ENCODE results near the gene LDB2.

The LDB2 gene

DNA sequence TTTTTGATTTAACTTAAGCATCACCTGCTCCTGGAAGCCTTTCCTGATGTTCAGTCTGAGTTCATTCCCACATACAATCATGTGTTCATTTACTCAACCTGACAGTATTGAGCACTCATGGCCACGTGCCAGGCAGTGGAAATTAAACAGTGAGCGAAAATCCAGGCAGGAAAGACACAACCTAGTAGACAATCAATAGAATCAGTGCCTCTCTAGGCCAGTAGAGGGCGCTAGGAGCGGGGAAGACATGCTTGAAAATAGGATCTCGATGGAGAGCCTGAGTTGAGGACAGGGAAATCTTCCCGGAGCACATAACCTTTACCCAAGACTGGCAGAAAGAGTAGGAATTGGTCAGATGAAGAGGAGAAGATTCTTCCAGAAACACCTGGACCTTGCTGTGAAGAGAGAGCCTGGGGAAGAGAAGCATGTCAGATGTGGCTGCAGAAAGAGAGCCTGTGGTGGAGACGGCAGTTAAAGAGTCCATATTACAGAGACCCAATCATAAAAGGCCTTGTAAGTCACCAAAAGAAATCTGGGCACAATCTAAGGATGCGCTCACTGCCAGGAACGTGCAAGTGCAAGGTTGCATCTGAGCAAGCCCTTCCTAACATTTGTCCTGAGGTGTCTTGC is 103.5 kb downstream of the LDB2 start:
- no peak for DNase-seq

- DNase-seq: no peak
These were observed 107.0 kb downstream of the LDB2 start for GRCh38 chr4:16791460-16791859.

DNA sequence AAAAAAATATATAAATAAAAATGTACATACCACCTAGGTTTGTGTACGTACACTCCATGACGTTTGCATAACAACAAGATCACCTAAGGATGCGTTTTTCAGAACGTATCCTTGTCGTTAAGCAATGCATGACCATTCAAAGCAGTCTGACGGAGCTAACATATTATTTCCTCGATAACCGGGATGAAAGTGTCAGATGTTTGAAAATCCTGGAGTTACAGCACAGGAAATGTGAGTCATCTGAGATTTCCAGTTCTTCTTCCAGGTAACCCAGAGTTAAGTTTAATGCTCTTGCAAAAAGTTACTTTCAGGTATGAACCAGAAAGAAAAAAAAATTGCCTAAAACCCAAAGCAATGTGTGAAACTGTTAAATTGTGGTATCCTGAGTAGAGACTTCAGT is 107.9 kb downstream of the LDB2 start:
- DNase-seq: no peak

GRCh38 chr4:16788868-16789267 is 109.6 kb downstream of the LDB2 start:
- DNase-seq: no peak

- no peak for DNase-seq
These were observed 112.5 kb downstream of the LDB2 start for GRCh38 chr4:16785793-16786527.

DNA sequence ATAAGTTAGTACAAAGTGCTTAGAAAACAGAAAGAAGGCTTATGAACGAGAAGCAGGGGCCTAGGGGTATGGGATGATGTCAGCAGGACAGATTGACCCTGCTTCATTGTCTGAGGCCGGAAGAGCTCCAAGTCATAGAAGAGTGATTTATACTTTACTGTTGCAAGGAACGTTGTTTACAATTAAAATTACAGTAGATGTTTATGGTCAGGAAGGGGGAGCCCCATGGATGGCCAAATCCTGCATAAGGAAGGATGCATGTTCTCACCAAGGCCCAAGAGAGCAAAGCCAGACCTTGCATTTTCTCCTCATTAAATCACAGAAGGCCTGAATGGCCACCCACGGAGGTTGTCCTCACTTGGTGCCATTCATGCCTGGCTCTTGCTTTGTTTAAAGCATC is 115.3 kb downstream of the LDB2 start:
- no peak for DNase-seq

GRCh38 chr4:16779028-16779675 is 119.3 kb downstream of the LDB2 start:
- DNase-seq: no peak

- DNase-seq: no peak
These were observed 120.7 kb downstream of the LDB2 start for GRCh38 chr4:16777726-16778125.

GRCh38 chr4:16775411-16776154 is 122.9 kb downstream of the LDB2 start:
- no peak for DNase-seq

- DNase-seq: no peak
These were observed 126.0 kb downstream of the LDB2 start for GRCh38 chr4:16772366-16772850.

DNA sequence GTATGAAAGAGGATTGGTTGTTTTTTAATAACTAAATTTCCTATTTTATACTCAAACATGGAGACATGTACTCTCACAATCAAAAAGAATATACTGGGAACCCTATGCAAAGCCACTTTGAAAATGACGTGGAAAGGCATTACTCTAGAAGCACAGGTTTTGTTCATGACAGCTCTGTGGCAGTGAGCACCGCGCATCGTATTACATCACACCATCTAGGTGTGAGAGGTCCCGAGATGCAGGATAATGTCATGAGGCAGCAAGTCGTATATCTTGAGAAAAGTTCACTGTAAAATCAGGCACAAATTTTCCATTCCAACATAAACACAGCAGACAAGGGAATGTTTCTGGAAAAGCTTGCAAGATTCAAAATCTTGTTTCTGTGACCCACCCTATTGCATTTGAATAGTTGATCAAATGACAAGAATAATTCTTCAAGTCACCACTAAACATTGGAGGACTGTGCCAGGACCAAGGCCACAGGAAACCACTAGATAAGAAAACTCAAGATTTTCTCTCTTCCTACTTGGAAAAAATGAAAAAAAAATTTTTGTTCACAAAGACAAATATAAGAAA is 127.6 kb downstream of the LDB2 start:
- DNase-seq: no peak

DNA sequence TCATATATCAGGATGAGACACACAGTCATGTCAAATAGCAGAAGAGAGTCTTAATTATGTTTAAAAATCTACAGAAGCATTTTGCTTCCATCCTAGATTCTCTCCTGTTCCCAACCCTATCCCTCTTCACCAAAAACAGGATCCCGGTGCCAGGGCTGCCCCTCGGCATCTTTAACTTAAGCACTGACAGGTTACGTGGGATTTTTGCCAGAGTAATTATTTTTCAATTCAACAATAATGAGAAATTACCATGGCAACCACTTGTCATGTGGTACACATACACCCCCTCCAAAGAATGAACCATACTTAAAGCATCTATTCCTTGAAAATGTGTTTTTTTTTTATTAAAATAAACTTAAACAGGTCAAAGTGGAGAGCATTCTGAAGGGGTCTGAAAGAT is 130.6 kb downstream of the LDB2 start:
- no peak for DNase-seq

- DNase-seq: no peak
These were observed 131.2 kb downstream of the LDB2 start for GRCh38 chr4:16767251-16767650.

- DNase-seq: no peak
These were observed 132.9 kb downstream of the LDB2 start for GRCh38 chr4:16765546-16765945.

DNA sequence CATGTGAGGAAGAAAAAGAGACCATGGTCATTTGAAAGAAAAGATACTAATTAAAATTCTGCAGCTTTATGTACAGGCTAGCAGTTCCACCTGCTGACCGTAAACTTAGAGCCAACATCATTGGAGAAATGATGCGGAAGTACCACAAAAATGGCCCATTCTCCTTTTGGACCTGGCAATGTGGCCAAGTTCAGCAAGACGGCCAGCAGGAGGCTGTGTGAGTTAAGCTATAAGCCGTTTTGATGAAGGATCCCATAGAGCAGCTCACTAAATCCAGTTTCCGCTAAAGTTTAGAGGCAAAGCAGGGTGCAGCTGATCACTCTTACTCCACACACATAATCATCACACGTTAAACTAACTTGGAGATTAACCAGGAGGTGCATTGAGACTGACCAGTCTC is 133.8 kb downstream of the LDB2 start:
- no peak for DNase-seq

GRCh38 chr4:16760617-16761363 is 137.7 kb downstream of the LDB2 start:
- DNase-seq: no peak

- no peak for DNase-seq
These were observed 138.4 kb downstream of the LDB2 start for GRCh38 chr4:16759931-16760582.

GRCh38 chr4:16758816-16759215 is 139.6 kb downstream of the LDB2 start:
- no peak for DNase-seq

- no peak for DNase-seq
These were observed 140.2 kb downstream of the LDB2 start for GRCh38 chr4:16758255-16758654.

DNA sequence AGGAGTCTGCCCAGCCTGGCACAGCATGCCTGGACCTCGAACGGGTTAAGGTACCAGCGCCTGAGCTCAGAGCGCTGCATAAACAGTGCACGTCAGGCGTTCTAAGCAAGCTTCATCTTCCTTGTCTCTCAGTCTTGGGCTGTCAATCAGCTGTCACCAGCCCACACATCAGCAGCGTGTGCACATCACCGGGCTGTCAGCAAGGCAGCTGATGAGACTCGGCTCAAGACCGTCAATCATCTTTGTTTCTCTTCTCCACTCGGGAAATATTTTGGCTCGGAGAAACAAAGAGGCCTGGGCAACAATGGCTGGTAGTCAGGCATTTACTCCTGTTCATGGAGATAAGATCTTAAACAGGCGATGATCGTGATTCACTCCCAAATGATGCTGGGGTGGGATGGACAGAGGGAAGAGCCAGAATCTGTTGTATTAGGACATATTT is 141.3 kb downstream of the LDB2 start:
- no peak for DNase-seq

GRCh38 chr4:16754104-16754503 is 144.3 kb downstream of the LDB2 start:
- no peak for DNase-seq

DNA sequence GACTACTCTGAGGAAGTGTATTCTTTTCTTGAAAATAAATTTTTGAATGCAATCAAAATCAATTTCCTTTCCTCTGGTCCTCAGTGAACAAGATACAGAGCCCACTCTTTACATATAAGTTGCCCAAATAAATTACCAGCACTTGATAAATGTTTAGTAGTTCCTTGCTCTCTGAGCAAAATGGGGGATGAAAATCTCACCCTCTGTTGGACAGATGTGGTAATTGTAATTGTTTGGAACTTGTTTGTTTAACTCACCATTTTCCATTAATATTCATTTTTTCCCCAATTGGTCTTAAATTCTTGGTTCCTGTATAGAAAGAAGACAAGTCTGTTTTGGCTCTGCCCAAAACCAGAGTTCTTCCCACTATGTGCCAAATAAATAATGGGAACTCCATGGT is 146.3 kb downstream of the LDB2 start:
- DNase-seq: no peak
